Coronary artery (tissue), 2 donors: ENCODE results near the gene TAPBPL.
"Not testable (repeated sequence)": the region's sequence is repeated elsewhere in the genome, so short reads cannot be mapped to it uniquely, and the experiment has no call there.

ENCODE experiments used
- DNase-seq: peaks from one replicate; pipeline ENCODE4 v3.0.0-alpha.2; 2017; ENCODE audit warnings: low spot score
- H3K27ac ChIP-seq, 2 donors: fragments of 200-600 bp; sonication (generic); one replicate each; pipeline ENCODE4 v1.5.1; 2016 to 2019
- H3K4me3 ChIP-seq: fragments of 200-600 bp; sonication (generic); 2 replicates; pipeline ENCODE4 v1.5.1; 2016; ENCODE audit warnings: mild to moderate bottlenecking, moderate library complexity
- CTCF ChIP-seq: fragments of 200-600 bp; sonication (generic); IDR thresholded peaks from one replicate; pipeline ENCODE4 v1.5.1; 2019; ENCODE audit warnings: antibody characterized with exemption

The TAPBPL gene

GRCh38 chr12:6470375-6471163, 18.7 kb downstream of the TAPBPL start, which contains the start of gene VAMP1:
TSS of gene VAMP1 (minus strand) at chr12:6470677. CDS start at chr12:6470531, 146 bp downstream.
- H3K27ac ChIP-seq, result peak within 1 kb of the TSS; percentile 65 to 95
- peak; percentile 9 for TF ChIP-seq CTCF
- peak; percentile 99 for DNase-seq
- peak within 1 kb of the TSS; percentile 89 for H3K4me3 ChIP-seq

DNA sequence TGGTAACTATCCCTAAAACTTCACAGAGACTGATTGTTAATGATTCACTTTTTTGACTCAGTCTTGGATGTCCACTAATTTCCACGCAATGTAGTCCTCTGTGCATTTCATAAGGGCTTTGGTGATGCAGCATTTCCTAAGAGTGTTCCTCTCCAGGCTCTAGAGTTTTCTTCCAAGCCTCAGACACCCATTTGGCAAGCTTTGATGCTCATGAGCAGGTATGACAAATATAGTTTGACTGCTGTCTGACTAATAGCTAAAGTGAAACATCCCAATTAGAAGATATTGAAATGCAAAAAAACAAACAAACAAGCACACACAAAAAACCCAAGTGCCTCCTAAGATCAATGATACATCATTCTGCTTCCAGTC, 20.1 kb downstream of the TAPBPL start:
- Histone ChIP-seq H3K27ac (no peak overlapping the region), H3K4me3 (no peak overlapping the region)
- no peak for DNase-seq
- no peak for TF ChIP-seq CTCF

DNA sequence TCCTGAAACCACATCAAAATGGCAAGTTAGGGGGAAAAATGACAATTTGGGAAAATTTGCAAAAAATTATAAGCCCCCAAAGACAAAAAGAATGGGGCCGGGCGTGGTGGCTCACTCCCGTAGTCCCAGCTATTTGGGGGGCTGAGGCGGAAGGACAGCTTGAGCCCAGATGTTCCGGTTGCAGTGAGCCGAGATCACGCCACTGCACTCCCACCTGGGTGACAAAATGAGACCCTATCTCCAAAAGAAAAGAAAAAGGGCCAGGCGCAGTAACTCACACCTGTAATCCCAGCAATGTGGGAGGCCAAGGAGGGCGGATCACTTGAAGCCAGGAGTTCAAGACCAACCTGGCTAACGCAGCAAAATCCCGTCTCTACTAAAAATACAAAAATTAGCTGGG, 20.6 kb downstream of the TAPBPL start:
- no peak overlapping the region for H3K4me3 ChIP-seq
- no peak for TF ChIP-seq CTCF
- H3K27ac ChIP-seq, result no peak overlapping the region
- DNase-seq, result no peak

GRCh38 chr12:6475233-6475975, 23.6 kb downstream of the TAPBPL start:
- H3K4me3 ChIP-seq, H3K27ac ChIP-seq, DNase-seq: not testable (repeated sequence)

DNA sequence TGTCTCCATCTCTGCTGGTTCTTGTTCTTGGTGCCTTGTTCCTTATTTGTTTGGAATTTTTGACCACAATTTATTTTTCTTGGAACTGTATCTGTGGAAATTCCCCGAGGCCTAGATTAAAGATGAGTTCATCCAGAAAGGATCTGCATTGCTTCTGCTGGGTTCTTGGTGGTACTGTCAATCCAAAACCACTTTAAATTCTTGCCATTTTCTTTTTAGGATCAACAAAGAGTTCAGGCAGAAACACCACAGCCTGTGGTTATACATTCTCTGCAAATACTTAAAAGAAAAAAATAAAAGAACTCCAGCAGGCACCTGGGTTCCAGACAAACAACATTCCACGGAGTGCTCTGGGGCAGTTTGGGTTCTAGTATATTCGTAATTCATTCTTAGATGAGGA, 24.6 kb downstream of the TAPBPL start:
- TF ChIP-seq CTCF, result no peak
- no peak for DNase-seq
- Histone ChIP-seq H3K4me3 (no peak overlapping the region), H3K27ac (no peak overlapping the region)

DNA sequence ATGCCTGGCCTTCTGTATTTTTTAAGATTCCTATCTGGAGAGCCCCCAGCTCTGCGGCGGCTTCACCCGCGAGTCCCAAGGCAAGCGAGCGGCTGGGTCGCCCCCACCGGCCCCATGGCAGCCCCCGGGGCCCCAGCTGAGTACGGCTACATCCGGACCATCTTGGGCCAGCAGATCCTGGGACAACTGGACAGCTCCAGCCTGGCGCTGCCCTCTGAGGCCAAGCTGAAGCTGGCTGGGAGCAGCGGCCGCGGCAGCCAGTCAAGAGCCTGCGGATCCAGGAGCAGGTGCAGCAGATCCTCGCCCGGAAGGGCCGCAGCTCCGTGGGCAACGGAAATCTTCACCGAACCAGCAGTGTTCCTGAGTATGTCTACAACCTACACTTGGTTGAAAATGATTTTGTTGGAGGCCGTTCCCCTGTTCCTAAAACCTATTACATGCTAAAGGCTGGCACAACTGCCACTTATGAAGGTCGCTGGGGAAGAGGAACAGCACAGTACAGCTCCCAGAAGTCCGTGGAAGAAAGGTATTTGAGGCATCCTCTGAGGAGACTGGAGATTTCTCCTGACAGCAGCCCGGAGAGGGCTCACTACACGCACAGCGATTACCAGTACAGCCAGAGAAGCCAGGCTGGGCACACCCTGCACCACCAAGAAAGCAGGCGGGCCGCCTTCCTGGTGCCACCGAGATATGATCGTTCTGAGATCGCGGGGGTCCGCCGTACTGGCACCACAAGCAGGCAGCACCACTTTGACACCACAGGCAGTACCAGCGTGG, 25.9 kb downstream of the TAPBPL start:
- DNase-seq, H3K4me3 ChIP-seq, H3K27ac ChIP-seq: not testable (repeated sequence)

DNA sequence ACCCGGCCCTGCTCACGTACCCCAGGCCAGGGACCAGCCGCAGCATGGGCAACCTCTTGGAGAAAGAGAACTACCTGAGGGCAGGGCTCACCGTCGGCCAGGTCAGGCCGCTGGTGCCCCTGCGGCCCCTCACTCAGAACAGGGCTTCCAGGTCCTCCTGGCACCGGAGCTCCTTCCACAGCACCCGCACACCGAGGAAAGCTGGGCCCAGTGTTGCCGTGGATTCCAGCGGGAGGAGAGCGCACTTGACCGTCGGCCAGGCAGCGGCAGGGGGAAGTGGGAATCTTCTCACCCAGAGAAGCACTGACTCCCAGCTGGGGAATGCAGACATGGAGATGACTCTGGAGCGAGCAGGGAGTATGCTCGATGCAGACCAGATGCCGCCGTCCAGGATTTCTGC, 26.6 kb downstream of the TAPBPL start:
- H3K4me3 ChIP-seq, result no peak overlapping the region
- DNase-seq, result no peak
- TF ChIP-seq CTCF, result no peak
- H3K27ac ChIP-seq, result no peak overlapping the region
